ENCODE data around the gene LRRC8D.
"Not testable (repeated sequence)": the region's sequence is repeated elsewhere in the genome, so short reads cannot be mapped to it uniquely, and the experiment has no call there.

LRRC8D gene

DNA sequence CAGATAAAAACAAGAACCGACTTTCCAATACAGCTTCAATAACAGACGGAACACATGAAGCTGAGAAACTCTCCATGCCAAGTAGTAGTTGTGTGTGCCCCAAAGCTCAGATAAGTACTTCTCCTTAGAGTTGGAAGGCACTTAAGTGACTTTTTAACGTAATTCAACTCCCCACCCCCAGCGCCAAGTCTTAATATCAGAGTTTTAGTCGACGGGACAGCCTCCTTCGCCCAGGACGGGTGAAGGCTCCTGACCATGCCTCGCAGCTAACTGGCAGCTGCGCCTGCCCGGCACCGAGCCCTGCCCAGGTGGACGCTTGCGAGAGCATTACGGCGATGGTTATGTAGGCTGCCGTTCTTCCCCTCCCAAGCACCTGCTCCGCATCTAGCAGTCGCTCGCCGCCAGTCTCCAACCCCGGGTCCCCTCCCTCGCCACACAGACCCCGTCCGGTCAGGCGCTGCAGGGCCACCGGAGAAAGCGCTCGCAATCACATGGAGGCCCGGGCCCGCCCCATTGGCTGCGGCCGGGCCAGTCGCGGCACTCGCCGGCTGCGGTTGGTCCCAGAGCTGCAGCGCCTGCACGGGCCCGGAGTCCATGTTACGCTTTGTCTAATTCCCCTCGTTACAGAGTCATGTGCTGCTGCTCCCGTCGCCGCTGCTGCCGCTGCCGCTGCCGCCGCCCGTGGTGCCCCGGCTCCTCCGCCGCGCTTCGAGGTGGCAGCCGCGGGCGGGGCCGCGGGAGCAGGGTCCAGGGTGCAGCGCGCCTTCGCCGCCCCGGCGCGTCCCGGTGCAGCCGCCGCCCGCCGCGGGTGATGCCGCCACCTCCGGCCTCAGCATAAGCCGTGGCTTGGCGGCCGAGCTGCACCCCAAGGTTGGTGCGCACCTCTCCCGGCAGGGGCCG is at the start of gene LRRC8D:
Gene LRRC8D, plus strand, starts transcription at position 611 of the 900 bp plus-strand sequence. CDS start 112,037 bp downstream, outside the sequence.
- DNase-seq, result peak; percentile 92

DNA sequence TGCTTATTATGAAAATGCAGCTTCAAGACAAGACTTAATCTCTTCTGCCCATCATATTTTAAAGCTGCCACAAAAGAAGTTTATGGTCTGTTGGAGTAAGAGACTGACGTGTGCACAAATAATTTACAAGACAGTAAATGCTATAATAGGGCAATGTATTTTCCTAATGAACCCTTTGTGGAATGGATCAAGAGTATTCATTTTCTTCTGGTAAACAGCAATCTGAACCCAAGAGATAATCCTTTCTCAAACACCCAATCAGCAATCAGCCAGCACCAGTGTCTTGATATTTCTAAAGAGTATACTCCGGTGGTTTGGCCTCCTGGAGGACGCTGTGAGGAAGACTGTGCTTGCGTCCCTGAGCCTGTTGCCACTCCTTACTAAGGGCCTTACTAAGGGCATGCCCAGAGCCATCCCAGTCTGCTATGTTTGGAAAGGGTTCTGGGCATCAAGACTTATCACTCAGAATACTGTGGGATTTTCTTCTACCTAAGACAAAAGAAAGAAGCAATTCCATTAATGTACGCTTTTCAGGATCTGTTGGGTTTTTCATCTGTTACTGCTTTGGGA is 48.8 kb upstream of the LRRC8D start:
- no peak for DNase-seq

DNA sequence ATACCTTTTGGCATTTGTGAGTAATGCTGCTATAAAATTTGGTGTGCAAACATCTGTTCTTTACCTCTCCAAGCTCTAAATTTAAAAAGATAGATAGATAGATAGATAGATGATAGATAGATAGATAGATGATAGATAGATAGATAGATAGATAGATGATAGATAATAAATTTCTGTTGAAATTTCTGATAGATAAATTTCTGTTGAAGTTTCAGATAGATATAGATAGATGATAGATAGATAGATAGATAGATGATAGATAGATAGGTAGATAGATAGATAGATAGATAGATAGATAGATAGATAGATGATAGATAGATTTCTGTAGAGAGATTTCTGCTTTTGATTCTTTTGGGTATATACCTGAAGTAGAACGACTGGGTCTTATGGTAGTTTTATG is 44.7 kb upstream of the LRRC8D start:
- DNase-seq, result not testable (repeated sequence)

DNA sequence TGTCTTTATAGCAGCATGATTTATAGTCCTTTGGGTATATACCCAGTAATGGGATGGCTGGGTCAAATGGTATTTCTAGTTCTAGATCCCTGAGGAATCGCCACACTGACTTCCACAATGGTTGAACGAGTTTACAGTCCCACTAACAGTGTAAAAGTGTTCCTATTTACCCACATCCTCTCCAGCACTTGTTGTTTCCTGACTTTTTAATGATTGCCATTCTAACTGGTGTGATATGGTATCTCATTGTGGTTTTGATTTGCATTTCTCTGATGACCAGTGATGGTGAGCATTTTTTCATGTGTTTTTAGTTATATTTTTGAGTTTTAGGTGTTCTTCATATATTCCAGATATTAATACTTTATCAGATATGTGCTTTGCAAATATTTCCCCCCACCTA is 43.6 kb upstream of the LRRC8D start:
- not testable (repeated sequence) for DNase-seq

DNA sequence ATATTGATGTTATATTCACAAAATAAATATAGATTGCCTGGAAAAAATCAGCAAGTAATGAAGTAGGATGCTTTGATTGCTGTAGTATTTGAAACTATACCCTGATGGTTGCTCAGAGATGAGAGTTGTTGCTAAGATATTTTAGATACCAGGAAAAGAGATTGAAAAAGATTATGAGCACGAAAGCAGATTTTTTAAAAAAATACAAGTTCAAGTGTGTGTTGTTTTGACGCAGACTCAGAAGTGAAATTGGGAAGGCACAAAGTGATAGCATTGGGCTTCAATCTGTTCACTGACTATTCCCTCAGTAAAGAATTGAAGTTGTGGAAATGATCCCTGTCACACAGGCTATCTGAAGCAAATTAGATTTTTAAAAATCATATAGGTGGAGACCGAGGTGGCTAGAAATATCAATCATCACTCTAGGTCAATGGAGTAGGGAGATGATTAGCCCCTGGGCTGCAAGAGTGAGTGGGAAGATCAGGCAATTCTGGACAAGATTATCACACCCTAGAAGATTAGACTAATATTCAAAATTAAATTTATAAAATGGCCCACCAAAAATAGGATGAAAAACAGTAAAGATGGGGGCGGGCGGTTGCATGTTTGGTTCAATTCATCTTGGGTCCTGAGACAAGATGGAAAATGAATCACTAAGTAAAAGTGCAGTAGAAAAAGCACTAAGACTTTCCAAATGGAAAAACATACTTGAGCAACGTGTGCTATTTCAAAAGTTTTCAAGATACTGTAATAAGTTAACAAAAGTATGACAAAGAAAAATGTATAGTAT is 41.5 kb upstream of the LRRC8D start:
- DNase-seq, result no peak

DNA sequence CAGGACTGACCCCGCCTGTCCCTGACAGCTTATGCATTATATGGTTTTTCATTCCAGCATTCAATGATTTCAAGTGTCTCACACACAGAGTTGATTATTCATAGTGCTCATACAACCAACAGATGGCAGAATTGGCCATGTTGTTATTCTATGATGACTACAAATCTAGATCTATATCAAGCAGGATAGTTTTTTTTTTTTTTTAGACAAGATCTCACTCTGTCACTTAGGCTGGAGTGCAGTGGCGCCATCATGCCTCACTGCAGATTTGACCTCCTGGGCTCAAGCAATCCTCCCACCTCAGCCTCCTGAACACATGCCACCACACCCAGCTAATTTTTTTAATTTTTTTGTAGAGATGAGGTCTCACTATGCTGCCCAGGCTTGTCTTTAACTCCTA is 40.1 kb upstream of the LRRC8D start:
- peak; percentile 41 for DNase-seq

DNA sequence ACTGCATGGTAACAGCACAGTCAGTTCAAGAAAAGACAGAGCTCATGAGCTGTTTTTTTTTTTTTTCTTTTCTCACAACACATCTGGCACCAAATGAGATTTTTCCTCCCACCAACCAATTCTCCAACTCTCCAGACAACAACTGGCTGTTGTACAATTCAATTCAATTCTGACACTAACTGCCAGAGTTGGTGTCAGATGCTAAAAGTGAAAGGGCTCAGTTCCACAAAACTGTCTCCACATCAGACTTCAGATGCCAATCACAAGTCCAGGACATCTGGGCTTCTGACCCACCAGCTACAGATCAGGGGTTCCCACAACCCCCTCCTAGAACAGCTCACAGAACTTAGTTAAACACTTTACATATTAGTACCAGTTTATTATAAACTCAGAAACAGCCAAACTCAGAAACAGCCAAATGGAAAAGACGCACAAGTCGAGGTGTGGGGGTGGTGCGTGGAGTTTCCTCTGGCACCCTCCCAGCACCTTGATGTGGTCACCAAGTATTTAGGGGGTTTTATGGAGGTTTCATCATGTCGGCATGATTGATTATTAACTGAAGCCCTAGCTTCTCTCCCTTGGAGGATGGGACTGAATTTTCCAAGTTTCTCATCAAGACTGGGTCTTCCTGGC is 39.2 kb upstream of the LRRC8D start:
- no peak for DNase-seq

DNA sequence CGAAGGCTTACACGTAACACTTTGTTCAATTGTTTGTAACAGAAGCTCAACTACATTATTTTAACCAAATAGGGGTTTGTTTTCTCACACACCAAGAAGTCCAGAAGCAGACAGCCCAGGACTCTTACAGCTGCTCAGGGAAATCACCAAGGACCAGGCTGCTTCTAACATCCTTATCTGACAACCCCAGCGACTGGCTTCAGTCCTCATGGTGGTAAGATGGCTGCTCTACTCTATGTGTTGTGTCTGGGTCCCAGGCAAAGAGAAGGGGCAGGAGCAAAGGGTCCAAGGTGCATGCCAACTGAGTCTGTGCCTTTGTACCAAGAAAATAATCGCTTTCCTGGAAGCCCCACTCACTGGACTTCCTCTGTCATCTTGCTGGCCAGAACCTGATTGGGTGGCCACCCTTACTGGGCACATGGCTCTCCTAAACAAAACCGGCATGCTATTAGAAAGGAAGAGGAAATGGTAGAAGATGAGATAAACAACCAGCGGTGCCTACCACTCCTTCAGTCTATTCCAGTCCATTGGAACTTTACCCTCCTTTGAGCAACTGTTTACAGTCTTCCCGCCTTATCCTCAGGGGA is 34.1 kb upstream of the LRRC8D start:
- DNase-seq, result no peak

DNA sequence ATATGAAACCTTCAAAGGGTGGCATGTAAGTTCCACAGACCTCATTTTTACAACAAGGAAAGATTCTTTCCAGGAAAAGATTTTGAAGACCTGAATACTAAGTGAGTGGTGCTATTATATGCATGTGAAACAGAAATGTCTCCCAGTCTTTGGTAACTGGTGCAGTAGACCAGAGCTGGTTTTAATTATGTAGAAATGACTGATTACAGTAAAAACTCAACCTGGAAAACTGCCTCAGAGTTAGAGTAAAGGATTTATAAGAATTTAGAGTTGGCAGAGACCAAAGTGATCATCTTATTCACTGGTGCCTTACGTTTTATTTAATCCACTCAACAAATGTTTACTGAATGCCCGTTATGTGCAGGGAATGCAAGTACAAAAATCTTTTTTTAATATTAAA is 30.2 kb upstream of the LRRC8D start:
- no peak for DNase-seq

DNA sequence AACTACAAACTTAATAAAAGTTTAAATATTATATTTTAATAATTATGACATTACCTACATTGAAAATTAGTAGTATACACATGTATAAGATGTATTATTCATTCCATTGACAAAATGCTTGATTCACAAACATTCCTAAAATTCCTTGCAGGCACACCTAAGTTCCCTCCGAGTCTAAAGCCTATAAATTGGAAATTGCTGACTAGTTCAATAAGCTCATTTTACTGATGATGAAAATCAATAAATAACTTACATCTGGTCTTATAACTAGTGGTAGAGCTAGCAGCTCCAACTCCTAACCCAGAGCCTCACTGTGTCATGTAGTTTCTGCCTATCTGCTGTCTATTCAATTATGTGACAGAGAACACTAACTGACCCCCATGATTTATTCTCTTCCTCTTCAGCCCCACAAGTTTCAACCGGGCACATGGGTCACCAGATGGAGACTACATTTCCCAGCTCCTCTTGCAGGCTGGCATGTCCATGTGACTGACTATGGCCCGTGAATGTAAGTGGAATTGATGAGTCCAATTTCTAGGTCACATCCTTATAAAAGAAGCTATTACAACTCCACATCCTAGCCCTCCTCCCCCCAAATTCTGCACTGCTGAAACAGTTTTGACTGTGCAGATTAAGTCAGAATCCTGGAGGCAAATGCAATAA is 29.6 kb upstream of the LRRC8D start:
- DNase-seq, result no peak

DNA sequence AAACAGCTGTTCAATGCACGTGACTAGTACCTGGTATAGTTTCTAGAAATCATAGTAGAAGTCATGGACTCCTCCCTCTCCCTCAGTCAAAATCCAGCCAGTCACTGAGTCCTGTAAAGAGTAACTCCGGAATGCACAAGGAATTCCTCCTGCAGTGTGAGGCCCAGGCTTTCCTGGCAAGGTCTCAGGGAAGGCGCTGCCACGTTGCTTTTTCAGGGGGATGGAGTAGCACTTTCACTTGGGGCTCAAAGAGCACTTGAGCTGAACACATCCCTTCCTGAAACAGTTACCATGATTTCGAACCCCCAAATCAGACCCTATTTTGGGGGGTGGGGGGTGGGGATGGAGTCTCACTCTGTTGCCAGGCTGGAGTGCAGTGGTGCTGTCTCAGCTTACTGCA is 26.4 kb upstream of the LRRC8D start:
- DNase-seq, result no peak

DNA sequence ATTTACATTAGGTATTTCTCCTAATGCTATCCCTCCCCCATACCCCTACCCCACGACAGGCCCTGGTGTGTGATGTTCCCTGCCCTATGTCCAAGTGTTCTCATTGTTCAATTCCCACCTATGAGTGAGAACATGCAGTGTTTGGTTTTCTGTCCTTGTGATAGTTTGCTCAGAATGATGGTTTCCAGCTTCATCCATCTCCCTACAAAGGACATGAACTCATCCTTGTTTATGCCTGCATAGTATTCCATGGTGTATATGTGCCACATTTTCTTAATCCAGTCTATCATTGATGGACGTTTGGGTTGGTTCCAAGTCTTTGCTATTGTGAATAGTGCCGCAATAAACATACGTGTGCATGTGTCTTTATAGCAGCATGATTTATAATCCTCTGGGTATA is 25.3 kb upstream of the LRRC8D start:
- DNase-seq, result not testable (repeated sequence)

DNA sequence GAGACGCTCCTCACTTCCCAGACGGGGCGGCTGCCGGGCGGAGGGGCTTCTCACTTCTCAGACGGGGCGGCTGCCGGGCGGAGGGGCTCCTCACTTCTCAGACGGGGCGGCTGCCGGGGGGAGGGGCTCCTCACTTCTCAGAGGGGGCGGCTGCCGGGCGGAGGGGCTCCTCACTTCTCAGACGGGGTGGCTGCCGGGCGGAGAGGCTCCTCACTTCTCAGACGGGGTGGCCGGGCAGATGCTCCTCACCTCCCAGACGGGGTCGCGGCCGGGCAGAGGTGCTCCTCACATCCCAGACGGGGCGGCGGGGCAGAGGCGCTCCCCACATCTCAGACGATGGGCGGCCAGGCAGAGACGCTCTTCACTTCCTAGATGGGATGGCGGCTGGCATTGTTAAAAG is 23.0 kb upstream of the LRRC8D start:
- DNase-seq, result not testable (repeated sequence)

DNA sequence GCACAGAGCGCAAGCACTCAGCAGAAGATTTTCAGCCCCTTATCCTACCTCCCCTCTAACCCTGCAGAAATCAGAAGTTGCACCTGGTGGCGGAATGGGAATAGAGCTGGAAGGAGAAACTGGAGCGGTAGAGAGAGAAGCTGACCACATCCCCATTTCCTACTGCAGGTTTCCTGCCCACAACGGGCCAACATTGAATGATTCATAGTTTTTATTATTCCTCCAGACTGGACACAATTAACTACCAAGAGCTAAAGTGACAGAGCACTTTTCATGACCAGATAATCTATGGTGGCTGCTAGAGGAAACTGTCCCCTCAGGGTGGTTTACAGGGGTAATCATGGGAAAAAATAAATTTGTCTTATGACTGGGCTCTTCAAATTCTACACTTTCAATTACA is 21.3 kb upstream of the LRRC8D start:
- no peak for DNase-seq

DNA sequence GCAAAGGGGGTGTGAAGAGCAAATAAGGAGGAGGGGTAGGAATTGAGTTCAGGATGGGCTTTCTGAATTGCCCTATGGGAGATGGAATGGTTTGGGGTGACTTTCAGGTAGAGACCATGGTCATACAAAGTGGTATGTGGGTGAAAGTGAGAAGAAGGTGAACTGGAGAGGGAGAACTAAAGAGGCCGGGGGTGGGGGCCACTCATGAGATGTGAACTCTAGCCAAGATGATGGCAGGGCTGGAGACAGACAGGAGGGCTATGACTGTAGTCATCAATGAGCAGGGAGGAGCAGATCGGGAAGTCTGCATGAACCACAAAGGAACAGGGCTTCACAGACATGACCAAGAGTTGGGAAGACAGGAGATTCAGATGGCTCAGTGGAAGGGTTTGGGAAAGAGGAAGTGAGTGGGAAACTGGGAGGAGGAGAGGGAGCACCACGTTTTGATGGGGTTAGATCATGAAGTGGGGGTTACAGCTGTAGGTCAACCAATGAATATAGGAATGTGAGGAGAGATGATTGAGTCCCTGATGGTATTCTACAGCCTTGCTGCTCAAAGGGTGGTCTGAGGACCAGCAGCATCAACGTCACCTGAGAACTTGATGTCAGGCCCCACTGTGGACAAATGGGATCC is 20.7 kb upstream of the LRRC8D start:
- no peak for DNase-seq

DNA sequence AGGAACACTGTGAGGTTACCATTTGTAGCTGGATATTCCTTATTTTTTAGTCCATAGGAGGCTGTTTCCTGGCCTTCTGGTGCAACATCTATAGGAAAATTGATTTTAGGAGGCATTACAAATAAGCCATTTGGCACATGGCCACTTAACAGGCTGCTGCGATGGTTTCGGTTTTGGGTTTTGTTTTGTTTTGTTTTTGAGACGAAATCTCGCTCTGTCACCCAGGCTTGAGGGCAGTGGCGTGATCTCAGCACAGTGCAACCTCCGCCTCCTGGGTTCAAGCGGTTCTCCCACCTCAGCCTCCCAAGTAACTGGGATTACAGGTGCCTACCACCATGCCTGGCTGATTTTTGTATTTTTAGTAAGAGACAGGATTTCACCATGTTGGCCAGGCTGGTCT is 20.1 kb upstream of the LRRC8D start:
- DNase-seq, result no peak

DNA sequence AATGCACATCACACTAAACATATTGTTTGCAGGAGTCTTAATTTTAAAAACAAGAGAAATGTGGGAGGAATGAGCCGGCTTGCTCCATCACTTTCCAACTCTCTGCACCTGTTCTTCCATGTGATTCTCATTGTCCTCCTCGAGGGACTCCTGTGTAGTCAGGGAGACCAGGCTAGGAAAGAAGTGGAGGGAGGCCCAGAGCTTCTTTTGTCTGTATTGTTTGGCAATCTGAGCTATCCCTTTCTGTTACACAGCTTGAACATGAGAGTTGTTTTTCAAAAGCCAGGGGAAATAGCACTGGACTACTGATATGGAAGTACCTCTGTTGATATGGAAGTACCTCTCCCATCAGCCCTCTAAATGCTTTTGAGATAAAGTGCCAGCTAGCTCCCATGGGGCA is 18.8 kb upstream of the LRRC8D start:
- DNase-seq, result no peak

DNA sequence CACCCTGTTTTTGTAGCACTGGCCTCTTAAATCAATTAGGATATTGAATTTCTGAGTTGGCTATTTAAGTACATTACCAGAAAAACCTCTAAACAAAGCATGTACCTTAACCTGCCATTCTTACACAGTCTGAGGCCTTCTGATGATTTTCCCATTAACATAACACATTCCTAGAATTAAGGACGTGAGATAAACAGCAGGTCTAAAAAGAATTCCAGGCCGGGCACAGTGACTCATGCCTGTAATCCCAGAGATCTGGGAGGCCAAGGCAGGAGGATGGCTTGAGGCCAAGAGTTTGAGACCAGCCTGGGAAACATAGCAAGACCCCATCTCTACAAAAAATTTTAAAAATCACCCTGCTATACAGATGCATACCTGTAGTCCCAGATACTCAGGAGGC is 18.0 kb upstream of the LRRC8D start:
- DNase-seq, result no peak

DNA sequence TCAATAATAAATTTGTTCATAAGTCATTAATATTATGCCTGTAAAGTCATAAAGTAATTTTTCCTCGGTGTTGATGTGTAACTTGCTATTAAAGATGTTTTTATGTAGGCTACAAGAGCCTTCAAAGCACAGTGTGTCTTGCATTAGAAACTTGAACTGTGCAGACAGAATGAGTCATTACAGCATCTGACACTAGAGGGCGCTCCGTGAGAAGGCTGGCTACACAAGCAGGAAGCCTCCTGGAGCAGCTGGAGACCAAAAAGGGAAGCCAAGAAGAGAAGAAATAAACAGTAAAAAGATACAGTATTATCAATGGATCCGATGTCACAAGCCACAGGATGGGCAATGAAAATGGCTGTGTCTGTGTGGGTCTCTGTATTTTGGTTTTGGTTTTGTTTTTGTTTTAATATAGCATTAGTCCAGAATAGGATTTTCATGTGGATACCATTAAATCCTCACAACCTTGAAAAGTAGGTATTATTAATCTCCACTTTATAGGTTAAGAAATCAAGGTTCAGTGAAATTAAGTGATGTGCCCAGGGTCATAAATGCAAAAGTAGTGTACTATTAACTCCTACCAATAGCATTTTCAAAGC is 16.1 kb upstream of the LRRC8D start:
- DNase-seq, result peak; percentile 92

DNA sequence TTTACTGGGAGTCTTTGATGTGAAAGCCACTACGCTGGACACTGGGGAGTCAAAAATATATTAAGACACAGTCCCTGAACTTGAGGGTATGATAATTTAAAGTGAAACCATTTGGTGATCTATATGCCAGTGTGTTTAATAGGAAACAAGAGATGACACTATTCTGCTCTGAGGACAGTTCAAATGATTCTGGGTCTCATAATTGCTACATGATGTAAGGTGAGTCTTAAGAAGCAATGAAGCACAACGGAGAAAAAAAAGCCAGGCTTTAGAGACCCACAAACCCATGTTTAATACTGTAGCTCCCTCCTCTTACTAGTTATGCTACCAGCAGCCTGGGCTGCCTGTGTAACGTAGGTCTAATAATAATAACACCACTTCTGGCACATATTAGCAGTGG is 14.2 kb upstream of the LRRC8D start:
- no peak for DNase-seq

DNA sequence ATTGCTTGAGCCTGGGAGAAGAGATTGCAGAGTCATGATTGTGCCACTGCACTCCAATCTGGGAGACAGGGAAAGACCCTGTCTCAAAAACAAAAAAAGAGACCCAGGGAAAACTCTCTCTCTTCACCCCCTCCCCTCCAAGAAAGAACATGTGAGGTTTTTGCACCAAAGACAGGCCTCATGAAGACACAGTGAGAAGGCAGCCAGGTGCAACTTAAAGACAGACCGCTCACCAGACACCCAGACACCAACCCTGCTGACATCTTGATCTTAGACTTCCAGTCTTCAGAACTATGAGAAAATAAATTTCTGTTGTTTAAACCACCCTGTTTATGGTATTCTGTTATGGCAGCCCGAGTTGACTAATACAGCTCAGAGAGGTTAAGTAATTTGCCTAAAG is 13.3 kb upstream of the LRRC8D start:
- DNase-seq, result no peak
